K562 (cell line): ENCODE results near the gene COX6B1. TPM values are rescaled to one million over a fixed set of nuclear protein-coding genes. Genes with fewer than 3 reads are reported as not detected.

ENCODE experiments used
- CREB1 ChIP-seq, 2 experiments: sonication (generic) in 1 of 2; formaldehyde crosslinking in 1 of 2; IDR thresholded peaks; 2 replicates each; pipeline versions ENCODE4 v1.6.1 to v1.8.0; 2012 to 2022; ENCODE audit warnings: inconsistent platforms in 1 of 2, mild to moderate bottlenecking in 1 of 2, missing genetic modification reagents in 1 of 2, moderate library complexity in 1 of 2
- FOXM1 ChIP-seq, 2 experiments: fragments of 450-650 bp in 1 of 2; sonication (generic) in 1 of 2; formaldehyde crosslinking in 1 of 2; IDR thresholded peaks; 2 replicates each; pipeline versions ENCODE4 v1.6.1 to v1.9.0; 2017 to 2022; ENCODE audit warnings: low read depth in 2 of 2, mild to moderate bottlenecking in 2 of 2, missing genetic modification reagents in 1 of 2, moderate library complexity in 1 of 2
- FOXP4 ChIP-seq: sonication (generic); formaldehyde crosslinking; IDR thresholded peaks from 2 replicates; pipeline ENCODE4 v1.8.0; 2022; ENCODE audit warnings: mild to moderate bottlenecking, missing genetic modification reagents, borderline replicate concordance
- HMG20A ChIP-seq: fragments of 450-650 bp; formaldehyde crosslinking; conservative IDR thresholded peaks from 2 replicates; pipeline ENCODE4 v1.4.0; 2020; ENCODE audit warnings: mild to moderate bottlenecking, mixed read lengths
- polyA plus RNA-seq, 8 experiments: library from polyadenylated mRNA; depleted of rRNA in 4 of 8; stranded (reverse) in 5 of 8; unstranded in 3 of 8; fragments of >200 nt; fragmentation: Nextera tagmentation in 2 of 8; fragmentation: Illumina TruSeq in 1 of 8; extraction: Ambion mirVana in 2 of 8; extraction: Trizol in 1 of 8; gene quantifications; 2 replicates each; pipeline versions ENCODE4 v1.2.1 to v1.2.3, GENCODE V29; 2011 to 2014; ENCODE audit warnings: inconsistent platforms in 1 of 8, missing spikeins in 1 of 8
- total RNA-seq, 7 experiments: library from RNA; depleted of rRNA in 6 of 7; stranded (reverse); fragments of >200 nt in 6 of 7; fragmentation: Illumina TruSeq in 2 of 7; extraction: Trizol in 2 of 7; gene quantifications; 2 replicates each; pipeline versions ENCODE4 v1.2.1 to v1.2.3, GENCODE V29; 2011 to 2021; ENCODE audit warnings: low replicate concordance in 1 of 7
- TF ChIP-seq, protein P1 (sequence below): fragments of 450-650 bp; IDR thresholded peaks from one replicate; pipeline ENCODE4 v1.6.1; 2018; ENCODE audit warnings: mild to moderate bottlenecking, moderate library complexity; ENCODE audit not compliant: partially characterized antibody
- TF ChIP-seq, protein P2 (sequence below): fragments of 200-600 bp; sonication (generic); IDR thresholded peaks from one replicate; pipeline ENCODE4 v1.6.1; 2012; ENCODE audit warnings: mild to moderate bottlenecking, low read depth, low read length, inconsistent platforms
- TF ChIP-seq, protein P3 (sequence below): fragments of 200-400 bp; formaldehyde crosslinking; IDR thresholded peaks from 2 replicates; pipeline ENCODE4 v1.6.1; 2017; ENCODE audit warnings: mild to moderate bottlenecking, low read depth, low read length, moderate library complexity

The COX6B1 gene
- total and polyA plus RNA-seq, 9 of the 15 experiments (the other 6 are each of a cell fraction or from before 2014, with no cell fraction given), result 777 to 2,393 (median 1,219) TPM

GRCh38 chr19:35644206-35644986 is 3.7 kb upstream of the COX6B1 start (continued):
- TF ChIP-seq FOXP4 (CRISPR knock-in tag) (no peak), CREB1 (IDR thresholded peaks at IDR 0.05) (no peak; the same call in 1 of the 2 replicates), CREB1 (CRISPR knock-in tag; IDR thresholded peaks at IDR 0.05) (peak; percentile 24; the same call in 1 of the 2 replicates), HMG20A (no peak), FOXM1 (IDR thresholded peaks at IDR 0.05; ENCODE audit: low read depth) (no peak), FOXM1 (CRISPR knock-in tag; IDR thresholded peaks at IDR 0.05; ENCODE audit: low read depth) (peak; percentile 86; the same call in 1 of the 2 replicates)
- TF ChIP-seq, protein P1, sequence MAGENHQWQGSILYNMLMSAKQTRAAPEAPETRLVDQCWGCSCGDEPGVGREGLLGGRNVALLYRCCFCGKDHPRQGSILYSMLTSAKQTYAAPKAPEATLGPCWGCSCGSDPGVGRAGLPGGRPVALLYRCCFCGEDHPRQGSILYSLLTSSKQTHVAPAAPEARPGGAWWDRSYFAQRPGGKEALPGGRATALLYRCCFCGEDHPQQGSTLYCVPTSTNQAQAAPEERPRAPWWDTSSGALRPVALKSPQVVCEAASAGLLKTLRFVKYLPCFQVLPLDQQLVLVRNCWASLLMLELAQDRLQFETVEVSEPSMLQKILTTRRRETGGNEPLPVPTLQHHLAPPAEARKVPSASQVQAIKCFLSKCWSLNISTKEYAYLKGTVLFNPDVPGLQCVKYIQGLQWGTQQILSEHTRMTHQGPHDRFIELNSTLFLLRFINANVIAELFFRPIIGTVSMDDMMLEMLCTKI, result no peak
- TF ChIP-seq, protein P2, sequence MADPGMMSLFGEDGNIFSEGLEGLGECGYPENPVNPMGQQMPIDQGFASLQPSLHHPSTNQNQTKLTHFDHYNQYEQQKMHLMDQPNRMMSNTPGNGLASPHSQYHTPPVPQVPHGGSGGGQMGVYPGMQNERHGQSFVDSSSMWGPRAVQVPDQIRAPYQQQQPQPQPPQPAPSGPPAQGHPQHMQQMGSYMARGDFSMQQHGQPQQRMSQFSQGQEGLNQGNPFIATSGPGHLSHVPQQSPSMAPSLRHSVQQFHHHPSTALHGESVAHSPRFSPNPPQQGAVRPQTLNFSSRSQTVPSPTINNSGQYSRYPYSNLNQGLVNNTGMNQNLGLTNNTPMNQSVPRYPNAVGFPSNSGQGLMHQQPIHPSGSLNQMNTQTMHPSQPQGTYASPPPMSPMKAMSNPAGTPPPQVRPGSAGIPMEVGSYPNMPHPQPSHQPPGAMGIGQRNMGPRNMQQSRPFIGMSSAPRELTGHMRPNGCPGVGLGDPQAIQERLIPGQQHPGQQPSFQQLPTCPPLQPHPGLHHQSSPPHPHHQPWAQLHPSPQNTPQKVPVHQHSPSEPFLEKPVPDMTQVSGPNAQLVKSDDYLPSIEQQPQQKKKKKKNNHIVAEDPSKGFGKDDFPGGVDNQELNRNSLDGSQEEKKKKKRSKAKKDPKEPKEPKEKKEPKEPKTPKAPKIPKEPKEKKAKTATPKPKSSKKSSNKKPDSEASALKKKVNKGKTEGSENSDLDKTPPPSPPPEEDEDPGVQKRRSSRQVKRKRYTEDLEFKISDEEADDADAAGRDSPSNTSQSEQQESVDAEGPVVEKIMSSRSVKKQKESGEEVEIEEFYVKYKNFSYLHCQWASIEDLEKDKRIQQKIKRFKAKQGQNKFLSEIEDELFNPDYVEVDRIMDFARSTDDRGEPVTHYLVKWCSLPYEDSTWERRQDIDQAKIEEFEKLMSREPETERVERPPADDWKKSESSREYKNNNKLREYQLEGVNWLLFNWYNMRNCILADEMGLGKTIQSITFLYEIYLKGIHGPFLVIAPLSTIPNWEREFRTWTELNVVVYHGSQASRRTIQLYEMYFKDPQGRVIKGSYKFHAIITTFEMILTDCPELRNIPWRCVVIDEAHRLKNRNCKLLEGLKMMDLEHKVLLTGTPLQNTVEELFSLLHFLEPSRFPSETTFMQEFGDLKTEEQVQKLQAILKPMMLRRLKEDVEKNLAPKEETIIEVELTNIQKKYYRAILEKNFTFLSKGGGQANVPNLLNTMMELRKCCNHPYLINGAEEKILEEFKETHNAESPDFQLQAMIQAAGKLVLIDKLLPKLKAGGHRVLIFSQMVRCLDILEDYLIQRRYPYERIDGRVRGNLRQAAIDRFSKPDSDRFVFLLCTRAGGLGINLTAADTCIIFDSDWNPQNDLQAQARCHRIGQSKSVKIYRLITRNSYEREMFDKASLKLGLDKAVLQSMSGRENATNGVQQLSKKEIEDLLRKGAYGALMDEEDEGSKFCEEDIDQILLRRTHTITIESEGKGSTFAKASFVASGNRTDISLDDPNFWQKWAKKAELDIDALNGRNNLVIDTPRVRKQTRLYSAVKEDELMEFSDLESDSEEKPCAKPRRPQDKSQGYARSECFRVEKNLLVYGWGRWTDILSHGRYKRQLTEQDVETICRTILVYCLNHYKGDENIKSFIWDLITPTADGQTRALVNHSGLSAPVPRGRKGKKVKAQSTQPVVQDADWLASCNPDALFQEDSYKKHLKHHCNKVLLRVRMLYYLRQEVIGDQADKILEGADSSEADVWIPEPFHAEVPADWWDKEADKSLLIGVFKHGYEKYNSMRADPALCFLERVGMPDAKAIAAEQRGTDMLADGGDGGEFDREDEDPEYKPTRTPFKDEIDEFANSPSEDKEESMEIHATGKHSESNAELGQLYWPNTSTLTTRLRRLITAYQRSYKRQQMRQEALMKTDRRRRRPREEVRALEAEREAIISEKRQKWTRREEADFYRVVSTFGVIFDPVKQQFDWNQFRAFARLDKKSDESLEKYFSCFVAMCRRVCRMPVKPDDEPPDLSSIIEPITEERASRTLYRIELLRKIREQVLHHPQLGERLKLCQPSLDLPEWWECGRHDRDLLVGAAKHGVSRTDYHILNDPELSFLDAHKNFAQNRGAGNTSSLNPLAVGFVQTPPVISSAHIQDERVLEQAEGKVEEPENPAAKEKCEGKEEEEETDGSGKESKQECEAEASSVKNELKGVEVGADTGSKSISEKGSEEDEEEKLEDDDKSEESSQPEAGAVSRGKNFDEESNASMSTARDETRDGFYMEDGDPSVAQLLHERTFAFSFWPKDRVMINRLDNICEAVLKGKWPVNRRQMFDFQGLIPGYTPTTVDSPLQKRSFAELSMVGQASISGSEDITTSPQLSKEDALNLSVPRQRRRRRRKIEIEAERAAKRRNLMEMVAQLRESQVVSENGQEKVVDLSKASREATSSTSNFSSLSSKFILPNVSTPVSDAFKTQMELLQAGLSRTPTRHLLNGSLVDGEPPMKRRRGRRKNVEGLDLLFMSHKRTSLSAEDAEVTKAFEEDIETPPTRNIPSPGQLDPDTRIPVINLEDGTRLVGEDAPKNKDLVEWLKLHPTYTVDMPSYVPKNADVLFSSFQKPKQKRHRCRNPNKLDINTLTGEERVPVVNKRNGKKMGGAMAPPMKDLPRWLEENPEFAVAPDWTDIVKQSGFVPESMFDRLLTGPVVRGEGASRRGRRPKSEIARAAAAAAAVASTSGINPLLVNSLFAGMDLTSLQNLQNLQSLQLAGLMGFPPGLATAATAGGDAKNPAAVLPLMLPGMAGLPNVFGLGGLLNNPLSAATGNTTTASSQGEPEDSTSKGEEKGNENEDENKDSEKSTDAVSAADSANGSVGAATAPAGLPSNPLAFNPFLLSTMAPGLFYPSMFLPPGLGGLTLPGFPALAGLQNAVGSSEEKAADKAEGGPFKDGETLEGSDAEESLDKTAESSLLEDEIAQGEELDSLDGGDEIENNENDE, result no peak
- TF ChIP-seq, protein P3, sequence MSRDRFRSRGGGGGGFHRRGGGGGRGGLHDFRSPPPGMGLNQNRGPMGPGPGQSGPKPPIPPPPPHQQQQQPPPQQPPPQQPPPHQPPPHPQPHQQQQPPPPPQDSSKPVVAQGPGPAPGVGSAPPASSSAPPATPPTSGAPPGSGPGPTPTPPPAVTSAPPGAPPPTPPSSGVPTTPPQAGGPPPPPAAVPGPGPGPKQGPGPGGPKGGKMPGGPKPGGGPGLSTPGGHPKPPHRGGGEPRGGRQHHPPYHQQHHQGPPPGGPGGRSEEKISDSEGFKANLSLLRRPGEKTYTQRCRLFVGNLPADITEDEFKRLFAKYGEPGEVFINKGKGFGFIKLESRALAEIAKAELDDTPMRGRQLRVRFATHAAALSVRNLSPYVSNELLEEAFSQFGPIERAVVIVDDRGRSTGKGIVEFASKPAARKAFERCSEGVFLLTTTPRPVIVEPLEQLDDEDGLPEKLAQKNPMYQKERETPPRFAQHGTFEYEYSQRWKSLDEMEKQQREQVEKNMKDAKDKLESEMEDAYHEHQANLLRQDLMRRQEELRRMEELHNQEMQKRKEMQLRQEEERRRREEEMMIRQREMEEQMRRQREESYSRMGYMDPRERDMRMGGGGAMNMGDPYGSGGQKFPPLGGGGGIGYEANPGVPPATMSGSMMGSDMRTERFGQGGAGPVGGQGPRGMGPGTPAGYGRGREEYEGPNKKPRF, result no peak
